GM18868 (cell line): ENCODE measurements around the gene KDELR3.

ENCODE experiments used
- ATAC-seq: cut with Tn5 transposase; IDR thresholded peaks from one replicate; pipeline ENCODE4 v1.9.1; 2021; ENCODE audit warnings: mild to moderate bottlenecking, moderate library complexity; ENCODE audit not compliant: unreplicated experiment

KDELR3 gene

DNA sequence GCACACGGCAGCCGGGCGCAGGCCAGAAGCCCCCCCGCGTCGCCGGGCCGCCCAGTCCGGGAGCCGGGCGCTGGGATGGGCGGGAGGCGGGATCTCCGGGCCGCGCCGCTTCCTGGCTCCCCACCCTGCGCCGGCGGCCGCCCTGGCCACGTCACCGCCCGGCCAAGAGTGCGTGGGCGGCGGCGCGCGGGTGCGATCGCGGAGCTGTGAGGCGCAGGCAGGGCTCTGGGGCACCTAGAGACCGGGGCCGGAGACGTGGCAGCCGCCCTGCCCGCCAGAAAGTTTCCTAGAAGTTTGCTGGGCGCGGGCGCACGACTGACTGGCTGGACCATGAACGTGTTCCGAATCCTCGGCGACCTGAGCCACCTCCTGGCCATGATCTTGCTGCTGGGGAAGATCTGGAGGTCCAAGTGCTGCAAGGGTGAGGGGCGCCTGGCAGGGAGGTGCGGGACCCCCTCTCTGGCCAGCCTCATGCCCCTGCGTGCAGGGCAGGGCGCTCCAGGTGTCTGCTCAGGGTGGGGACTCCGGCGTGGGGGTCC is at the start of gene KDELR3:
Gene KDELR3, plus strand, starts transcription at position 193 of the 539 bp plus-strand sequence. Its CDS starts 138 bp downstream, at position 331.
- no peak for ATAC-seq

DNA sequence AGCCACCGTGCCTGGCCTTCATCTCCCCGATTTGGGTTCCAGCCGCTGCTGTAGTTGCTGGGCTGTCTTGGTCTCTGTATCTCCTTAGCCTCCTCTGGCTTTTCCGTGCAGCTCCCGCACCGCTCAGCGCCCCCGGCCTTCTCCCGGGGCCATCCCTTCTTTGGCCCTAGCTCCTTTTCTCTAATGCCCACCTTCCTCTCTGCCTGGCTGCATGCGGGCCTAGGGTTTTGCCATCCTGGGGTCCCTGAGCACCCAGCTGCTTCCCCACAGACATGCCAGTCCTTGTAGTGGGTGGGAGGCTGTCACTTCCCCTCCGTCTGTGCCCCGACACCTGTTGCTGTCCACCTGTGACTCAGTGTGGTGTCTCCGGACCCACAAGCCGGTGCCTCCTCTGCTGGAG is 49.3 kb upstream of the KDELR3 start:
- ATAC-seq = no peak

DNA sequence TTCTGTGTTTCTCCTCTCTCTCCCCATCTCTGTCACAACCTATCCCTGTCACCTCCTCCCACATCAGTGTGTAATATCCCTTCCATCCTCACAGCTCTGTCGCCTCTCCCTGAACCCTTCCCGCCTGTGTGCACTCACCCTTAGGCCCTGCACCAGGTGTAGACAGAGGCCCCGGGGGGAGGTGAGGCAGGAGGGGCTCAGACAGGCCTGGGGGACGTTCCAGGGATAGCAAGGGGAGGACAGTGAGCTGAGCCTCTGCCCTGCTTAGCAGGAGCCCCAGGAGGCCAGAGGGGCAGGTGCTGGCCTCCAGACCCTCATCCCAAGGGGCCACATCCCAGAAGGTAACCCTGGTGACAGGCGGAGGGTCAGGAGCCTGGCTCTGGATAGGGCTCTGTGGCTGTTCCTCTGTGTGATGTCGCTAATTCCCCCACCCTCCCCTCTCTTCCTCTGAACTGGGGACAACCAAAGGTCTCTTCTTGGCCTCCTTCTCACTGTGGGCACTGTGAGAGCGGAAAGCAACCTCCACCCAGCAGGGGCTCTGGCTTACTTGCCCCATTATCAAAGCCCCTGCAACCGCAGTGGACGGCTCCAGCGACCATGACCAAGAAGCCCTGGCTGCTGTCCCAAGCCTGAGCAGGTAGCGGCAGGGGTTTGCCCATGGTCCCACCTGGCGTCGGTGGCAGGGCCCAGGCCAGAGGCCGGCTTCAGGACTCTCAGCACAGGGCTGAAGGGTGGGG is 48.6 kb upstream of the KDELR3 start:
- no peak for ATAC-seq

DNA sequence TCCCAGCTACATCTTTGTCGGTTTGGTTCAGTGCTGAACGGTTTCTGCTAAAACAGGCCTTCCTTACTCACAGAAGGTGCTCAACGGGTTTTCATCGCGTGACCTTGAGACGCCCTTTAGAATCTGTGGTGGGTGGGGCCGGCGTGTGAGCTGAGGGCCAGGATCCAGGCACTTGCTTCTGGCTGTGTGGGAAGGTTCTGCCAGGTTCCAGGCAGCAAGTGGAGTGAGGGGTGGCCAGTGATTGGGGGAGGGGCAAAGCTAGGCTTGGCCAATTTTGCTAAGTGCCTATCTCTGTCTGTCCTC is 48.1 kb upstream of the KDELR3 start:
- no peak for ATAC-seq

DNA sequence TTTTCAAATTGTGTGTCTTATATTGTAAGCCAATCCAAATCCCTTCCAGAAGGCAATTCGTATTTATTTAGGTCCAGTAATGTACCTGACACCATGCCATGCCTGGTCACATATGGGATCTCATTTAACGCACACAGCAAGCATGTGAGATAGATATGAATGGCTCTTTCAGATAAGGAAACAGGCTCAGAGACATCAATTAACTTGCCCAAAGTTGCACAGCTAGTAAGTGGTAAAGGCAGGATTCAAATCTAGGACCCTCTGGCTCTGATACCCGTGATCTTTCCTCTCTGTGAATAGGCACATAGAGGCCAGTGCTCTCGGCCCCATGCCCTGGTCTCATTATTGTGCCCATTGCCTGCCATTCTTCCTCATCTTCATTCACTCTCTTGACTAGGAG is 47.2 kb upstream of the KDELR3 start:
- no peak for ATAC-seq

DNA sequence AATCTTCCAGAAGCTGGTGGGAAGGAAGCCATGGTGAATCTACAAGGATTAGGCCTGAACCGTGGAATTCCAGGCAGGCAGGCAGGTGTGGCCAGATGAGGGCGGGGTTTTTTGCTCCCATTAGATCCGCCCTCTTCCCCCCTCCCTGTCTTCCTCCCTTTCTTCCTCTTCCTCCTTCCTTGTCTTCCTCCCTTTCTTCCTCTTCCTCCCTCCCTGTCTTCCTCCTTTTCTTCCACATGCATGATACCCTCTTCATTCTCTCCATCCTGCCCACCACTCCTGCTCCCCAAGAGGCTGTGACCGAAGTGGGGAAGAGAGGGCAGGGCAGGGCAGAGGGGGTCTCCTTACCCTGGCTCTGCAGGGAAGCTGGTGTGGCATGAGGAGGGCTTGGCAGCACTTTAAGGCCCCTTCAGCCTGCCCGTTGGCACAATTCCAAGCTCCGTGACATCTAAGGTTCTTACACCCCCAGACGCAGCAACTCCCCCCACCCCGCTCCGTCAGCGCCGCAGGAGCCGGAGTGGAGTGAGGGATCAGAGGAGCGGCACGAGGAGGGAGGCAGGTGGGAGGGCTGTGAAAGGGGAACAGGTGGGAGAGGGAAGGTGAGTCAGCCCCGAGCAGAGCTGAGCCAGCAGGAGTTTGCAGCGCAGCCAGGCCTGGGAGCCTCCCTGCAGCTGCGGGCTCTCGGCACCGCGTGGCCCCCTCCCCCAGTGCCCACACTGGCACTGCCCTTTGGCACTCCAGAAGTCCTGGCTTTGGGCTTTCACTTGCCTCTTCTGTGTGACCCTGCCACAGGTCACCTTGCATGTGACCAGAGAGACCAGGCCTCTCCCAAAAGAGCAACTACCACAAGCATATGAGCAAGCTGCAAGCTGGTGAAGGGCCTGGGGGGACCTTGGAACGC is 45.0 kb upstream of the KDELR3 start:
- ATAC-seq = no peak

DNA sequence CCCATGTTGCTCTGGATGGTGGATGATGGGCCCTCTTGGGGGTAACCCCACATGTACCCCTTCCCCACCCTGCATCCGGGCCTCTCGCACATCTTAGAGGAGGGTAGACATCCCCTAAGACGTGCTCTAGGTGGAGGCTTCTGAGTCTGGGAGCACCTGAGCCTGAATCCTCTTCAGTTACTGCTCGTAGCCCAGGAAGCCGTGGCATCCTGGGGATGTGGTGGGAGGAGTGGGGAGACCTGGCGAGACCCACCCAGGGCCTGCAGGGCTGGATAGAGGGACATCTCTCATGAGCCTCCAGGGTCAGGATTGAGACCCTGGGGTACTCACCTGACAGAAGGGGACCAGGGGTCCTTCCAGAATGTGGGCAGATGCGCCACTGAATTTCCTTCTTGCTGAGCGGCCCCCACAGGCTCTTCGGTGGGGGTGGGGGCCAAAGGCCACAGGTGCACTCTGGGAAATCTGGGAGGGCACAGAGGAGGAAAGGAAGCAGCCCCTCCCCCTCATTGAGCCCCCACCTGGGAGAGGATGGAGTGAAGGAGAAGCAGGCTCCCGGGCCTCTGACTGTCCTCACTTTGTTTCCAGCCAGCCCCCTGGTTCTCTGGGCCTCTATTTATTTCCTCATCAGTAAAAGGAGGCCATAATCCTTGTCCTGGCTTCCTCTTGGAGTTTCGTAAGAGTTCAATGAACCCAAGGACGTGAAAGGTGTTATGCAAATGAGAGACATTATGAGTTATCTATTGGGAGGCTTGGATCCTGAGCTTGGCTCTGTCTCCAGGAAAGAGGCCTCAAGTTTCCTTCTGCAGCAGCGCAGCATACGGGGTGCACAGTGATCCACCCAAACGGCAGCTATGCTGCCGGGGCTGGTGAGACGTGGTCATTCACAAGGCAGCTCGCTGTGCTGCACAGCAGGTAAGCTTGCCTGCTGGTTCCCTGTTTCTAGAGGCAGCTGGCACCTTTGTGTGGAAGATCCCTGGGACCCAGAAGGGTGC is 44.1 kb upstream of the KDELR3 start:
- no peak for ATAC-seq

DNA sequence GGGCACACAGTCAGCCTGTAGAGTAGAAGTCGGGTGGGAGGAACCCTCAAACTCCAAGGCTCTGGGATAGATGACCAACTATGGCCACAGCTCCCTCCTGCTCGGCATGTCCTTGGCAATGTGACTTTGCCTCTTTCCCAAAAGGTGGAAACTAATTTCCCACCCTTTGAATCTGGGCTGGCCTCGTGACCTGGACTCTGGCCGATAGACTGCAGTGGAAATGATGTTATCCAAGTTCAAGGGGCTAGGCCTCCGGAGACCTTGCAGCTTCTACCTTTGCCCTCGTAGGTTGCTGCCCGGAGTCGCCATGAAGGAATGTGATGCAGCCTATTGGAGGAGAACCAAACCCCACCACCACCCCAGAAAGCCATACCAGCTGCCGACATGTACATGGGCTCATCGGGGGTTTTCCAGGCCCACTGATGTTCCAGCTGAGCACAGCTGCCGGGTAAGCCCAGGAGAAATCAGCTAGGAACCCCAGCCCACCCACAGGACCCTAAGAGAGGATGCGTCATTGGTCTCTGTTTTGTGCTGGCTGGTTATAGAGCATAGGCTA is 43.3 kb upstream of the KDELR3 start:
- no peak for ATAC-seq

DNA sequence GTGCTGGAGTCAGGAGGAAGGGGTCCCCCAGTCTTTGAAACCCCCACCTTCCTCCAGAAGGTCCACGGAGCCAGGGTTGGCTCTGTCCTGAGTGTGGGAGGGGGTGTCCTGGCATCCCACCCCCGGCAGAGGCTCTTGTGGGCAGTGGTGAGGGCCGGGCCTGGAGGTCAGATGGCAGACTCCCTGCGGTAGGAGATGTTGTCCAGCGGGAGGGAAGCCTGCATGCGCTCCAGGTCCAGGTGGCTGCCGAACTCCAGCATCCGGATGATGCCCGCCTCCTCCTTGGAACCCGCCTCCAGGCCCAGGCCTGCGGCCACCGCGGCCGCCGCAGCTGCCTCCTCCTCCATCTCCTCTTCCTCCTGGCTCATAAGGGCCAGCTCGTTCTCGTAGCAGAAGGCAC is 41.3 kb upstream of the KDELR3 start:
- no peak for ATAC-seq

DNA sequence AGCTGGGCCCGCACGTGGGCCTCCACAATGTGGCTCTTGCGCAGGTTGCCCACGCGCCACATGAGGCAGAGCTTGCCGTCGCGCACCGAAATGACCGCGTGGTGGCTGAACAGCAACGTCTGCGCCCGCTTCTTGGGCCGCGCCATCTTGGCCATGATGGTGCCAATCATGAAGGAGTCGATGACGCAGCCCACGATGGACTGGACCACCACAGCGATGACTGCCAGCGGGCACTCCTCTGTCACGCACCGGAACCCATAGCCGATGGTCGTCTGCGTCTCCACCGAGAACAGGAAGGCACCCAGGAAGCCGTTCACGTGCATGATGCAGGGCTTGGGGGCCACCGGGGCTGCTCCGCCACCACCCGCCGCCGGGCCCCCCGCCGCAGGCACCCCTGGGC is 40.4 kb upstream of the KDELR3 start:
- ATAC-seq = no peak

DNA sequence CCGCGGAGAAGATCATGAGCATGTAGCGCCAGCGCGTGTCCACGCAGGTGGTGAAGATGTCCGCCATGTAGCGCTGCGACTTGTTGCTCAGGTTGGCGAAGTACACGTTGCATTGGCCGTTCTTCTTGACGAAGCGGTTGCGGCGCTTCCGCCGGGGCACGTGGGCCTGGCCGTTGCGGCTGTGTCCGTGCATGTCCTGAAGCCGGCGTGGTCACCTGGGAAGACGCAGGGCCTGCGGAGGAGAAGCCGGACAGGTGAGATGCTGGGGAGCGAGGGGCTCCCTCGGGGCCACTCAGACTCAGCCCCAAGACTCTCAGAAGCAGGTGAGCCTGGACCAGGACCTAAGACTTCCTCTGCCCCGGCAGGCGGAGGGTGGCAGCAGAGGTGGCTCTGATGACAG is 40.0 kb upstream of the KDELR3 start:
- no peak for ATAC-seq

DNA sequence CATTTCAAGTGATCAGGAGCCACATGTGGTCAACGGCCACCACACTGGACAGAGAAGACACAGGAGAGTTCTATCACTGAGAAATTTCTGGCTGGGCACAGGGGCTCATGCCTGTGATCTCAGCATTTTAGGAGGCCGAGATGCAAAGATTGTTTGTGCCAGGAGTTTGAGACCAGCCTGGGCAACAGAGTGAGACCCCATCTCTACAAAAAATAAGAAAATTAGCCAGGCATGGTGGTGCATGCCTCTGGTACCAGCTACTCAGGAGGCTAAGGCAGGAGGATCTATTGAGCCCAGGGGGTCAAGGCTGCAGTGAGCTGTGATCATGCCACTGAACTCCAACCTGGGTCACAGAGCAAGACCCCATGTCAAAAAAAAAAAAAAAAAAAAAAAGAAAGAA is 39.2 kb upstream of the KDELR3 start:
- no peak for ATAC-seq

DNA sequence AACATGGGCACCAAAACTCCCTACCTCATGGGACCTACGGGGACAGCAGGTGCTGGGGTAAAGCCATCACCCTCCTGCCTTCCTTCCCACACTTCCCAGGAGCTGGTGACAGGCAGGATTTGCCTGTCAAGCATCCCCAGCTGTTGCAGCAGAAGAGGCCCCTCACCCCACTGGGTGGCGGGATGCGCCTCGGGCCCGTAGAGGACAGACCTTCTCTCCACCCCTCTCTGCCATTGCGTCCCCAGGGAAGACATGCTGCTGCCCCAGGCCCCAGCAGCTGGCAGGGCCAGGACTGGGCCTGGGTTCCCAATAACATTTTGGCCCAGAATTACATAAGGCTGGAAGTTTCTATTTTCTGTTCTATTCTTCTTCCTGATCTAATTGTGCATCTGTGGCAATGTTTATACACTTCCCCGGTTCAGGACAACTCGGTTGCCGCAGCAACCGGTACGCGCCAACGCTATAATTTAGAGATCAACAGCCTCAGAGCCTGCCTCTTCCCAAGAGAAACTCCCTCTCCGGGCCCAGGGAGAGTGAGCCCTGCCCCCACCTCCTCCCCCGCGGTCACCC is 38.3 kb upstream of the KDELR3 start:
- ATAC-seq = no peak

DNA sequence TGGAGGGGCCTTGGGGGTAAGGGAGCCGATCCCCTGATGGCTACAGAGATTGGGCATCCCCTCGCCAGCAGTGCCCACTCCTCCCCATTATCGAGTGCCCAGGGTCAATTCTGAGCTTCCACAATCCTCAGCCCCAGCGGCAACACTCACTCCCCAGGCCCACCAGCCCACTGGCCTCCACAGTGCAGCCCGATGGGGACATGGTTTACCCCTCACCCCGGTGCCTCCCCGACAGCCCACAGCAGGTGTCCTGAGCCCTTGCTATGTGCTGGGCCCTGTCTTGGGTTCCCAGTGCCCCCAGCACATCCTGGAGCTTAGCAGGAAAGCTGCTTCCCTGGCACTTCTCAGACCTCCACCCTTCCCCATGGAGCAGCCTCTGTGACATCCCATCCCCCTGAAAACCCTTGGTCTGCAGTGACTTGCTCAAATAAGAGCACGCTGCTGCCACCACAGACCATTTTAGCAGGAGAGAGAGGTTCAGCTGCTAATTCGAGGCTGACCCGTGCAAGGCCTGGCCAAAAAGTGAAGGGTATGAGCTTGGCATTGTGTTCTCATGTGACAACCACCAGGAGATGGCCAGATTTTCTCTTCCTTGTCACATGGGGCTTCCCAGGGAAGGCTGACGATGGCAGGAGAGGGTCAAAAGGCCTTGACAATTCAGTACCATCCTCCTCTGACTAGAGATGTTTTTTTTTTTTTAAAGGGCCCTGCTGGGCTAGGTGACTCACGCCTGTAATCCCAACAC is 36.5 kb upstream of the KDELR3 start:
- ATAC-seq = no peak

DNA sequence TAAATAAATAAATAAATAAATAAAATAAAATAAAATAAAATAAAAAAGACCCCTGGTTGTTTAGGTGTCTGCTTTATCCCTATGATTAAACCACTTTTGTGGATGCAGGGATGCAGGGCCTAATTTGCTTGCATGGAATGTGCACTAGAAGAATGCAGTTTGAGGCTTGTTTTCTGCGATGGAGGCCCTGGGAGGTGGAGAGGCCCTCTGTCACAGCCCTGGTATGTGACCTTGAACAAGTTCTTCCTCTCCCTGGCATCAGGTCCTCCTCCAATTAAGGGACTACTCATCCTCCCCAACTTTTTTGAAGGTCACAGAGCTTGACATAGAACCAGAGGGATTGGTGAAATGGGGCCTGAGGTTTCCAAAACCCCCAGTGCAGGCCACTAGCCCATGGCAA is 35.6 kb upstream of the KDELR3 start:
- no peak for ATAC-seq

DNA sequence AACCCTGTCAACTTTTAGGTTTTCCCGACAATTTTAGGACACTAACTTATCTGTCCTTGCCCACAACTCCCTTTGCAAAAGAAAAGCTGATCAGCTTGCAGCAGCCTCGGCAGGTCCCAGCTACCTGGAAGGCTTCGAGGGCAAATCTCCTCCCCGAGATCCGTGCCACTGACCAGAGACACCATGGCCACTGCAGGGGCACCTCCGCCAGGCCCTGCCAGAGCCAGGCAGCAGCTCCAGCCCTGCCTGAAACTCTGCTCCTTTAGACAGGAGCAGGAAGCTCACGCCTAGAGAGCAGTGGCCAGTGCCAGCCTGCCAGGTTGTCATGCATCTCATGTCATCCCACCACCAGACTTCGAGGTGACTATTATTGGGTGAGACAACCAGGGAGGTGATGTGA is 34.0 kb upstream of the KDELR3 start:
- no peak for ATAC-seq

DNA sequence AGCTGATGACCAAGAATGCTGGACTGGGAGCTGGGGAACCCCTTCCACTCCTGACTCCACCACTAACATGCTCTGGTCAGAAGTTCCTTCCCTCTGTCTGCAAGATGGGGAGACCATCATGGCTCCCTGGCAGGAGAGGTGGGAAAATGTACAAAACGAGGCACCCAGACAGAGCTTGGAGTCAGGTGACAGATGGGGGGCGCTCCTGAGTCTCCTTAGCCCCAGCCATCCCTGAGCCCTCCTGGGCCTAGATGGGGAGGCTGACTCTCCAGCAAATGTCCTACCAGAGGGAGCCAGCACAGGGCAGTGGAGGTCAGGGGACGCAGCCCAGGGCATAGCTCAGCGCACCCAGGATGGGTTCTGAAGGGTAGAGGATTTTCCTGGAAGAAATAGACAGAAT is 32.9 kb upstream of the KDELR3 start:
- ATAC-seq = no peak

DNA sequence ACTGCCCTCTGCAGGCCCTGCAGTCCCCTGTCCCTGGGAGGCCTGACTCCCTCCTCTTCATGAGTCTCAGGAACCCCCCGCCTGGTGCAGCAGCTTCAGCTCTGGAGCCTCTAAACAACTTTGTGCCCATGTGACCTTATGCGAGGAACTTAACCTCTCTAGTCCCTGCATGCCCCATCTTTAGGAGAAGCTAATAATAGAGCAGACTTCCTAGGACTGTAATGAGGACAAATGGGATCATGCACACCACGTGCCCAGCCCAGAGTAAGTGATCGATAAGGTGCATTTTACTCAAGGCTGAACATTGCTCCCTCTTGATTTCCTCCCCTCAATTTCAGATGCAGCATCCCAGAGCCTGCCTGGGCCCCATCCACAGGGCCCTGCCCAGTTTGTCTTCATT is 31.9 kb upstream of the KDELR3 start:
- no peak for ATAC-seq

DNA sequence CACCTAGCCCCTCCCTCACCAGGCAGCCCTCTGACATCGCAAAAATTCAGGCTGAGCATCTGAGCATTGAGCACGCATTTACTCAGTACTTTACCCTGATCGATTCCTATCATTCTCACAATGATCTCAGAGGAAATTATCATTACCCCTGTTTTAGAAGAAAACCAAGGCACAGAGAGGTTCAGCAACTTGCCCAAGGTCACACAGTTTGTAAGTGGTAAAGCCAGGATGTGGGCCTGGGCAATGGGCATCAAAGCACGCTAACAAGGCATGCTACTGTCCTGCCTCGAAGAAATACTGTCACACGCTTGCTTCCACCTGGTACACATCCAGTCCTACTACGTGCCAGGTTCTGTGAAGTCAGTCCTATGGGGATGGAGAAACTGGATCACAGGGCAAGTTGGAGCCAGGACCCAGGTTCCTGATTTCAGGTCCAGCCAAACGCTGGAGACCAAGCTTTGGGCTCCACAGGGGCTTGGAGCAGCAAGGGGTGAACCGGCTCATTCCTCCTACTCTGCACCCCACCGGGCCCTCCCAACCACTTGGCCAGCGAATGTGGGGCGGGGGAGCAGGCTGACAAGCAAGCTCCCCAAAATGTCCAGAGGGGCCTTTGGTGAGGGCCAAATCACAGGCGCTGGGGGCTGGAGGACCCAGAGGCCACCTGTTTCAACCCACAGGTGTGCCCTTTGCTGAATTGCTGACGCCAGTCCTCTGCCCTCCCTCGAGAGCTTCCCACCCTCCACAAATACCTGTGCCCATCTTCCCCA is 31.1 kb upstream of the KDELR3 start:
- ATAC-seq = no peak
